GM12892 (cell line): Measurements from ENCODE around the gene ARMC2.

Experiments
- POLR2A ChIP-seq: IDR thresholded peaks from 2 replicates; pipeline ENCODE4 v1.6.1; 2011; ENCODE audit warnings: low read depth, low read length, control low read depth
- TAF1 ChIP-seq: IDR thresholded peaks from 2 replicates; pipeline ENCODE4 v1.6.1; 2011; ENCODE audit warnings: low read depth, mild to moderate bottlenecking, control low read depth, low read length, borderline replicate concordance

- no peak for TF ChIP-seq POLR2A
- no peak for TF ChIP-seq TAF1
Measured at GRCh38 chr6:108948181-108948661, 100.0 kb downstream of the ARMC2 start.
